ENCODE measurements around the gene SEC16A. TPM values are rescaled to one million over a fixed set of nuclear protein-coding genes. Genes with fewer than 3 reads are reported as not detected.

Gene SEC16A
- total RNA-seq, 1 experiment from 2014 or later = 56.4 TPM

- H4K20me1 ChIP-seq (ENCODE audit: control insufficient read depth, insufficient read depth, insufficient read length) = no peaks in the 10 kb centered on the region
- no peak overlapping the region for H3K56ac ChIP-seq (ENCODE audit: insufficient read length, low read depth, low read length)
- peaks cover 8% of the 10 kb centered on the region for H3K79me1 ChIP-seq (ENCODE audit: insufficient read depth, low read depth, low read length, poor library complexity, severe bottlenecking)
- no peak overlapping the region for H4K5ac ChIP-seq (ENCODE audit: insufficient read length, low read depth, low read length)
- H3K4ac ChIP-seq (ENCODE audit: low read depth, low read length) = no peak overlapping the region
- no peak for DNase-seq
- H3K79me2 ChIP-seq (ENCODE audit: insufficient read depth, low read length) = peaks cover 12% of the 10 kb centered on the region; the same call in 1 of the 2 replicates
- H2BK12ac ChIP-seq (ENCODE audit: insufficient read length, low read depth, low read length) = no peak overlapping the region
- peaks cover 11 to 13% of the 10 kb centered on the region in 2 experiments for H3K4me1 Mint-ChIP-seq
- H3K14ac ChIP-seq (ENCODE audit: insufficient read depth, low read length) = no peak overlapping the region
- no peak overlapping the region for H3K27ac ChIP-seq (ENCODE audit: insufficient read length, low read depth, low read length)
- no peaks in the 10 kb centered on the region for H3K4me1 ChIP-seq (ENCODE audit: insufficient read depth, low read length)
- H2BK5ac ChIP-seq (ENCODE audit: insufficient read length, low read length) = no peak overlapping the region
- no peak overlapping the region for H3T11ph ChIP-seq (ENCODE audit: low read length)
- H3K27ac Mint-ChIP-seq = no peak overlapping the region
- H2BK120ac ChIP-seq (ENCODE audit: low read depth, low read length, poor library complexity, severe bottlenecking) = no peak overlapping the region
- H3K4me2 ChIP-seq (ENCODE audit: insufficient read depth, insufficient read length, low read length) = no peak overlapping the region
- no peaks in the 10 kb centered on the region for H3K27me3 ChIP-seq (ENCODE audit: insufficient read depth, low read length)
- no peak for TF ChIP-seq CTCF (conservative IDR thresholded peaks at IDR 0.05)
- H3K9me3 ChIP-seq (ENCODE audit: control insufficient read depth, low read depth, low read length) = no peaks in the 10 kb centered on the region
- no peak overlapping the region for H3K18ac ChIP-seq (ENCODE audit: insufficient read length, low read depth, low read length)
- peaks cover 26 to 71% (median 57%) of the 10 kb centered on the region in 3 experiments for H3K36me3 Mint-ChIP-seq (ENCODE audit: insufficient read depth in 1 of 3, low read depth in 3 of 3)
- no peaks in the 10 kb centered on the region; the same call in 1 of the 2 replicates for H3K27me3 Mint-ChIP-seq (ENCODE audit: low read depth)
- no peaks in the 10 kb centered on the region for H3K9me3 Mint-ChIP-seq
- no peak overlapping the region for H2BK20ac ChIP-seq (ENCODE audit: low read depth, low read length, poor library complexity, severe bottlenecking)
- no peak overlapping the region for H2BK15ac ChIP-seq (ENCODE audit: low read depth, low read length)
- H4K91ac ChIP-seq (ENCODE audit: insufficient read length, low read depth, low read length) = no peak overlapping the region
- H3K23ac ChIP-seq (ENCODE audit: insufficient read length, low read depth, low read length) = no peak overlapping the region
- H3K23me2 ChIP-seq (ENCODE audit: insufficient read length, low read depth, low read length, poor library complexity, severe bottlenecking) = peaks cover 6% of the 10 kb centered on the region
- H3K4me3 Mint-ChIP-seq = no peak overlapping the region
- no peak overlapping the region for H2AFZ ChIP-seq (ENCODE audit: low read length)
- WGBS (ENCODE audit: extremely low coverage, insufficient read length, low lambda C conversion rate) = no CpG with 5 or more reads among the region's 5 CpGs
- H2AK5ac ChIP-seq (ENCODE audit: insufficient read length, low read length) = no peak overlapping the region
- H4K8ac ChIP-seq (replicated peaks; ENCODE audit: insufficient read length, low read depth, low read length) = no peak overlapping the region
- no peak overlapping the region for H3K9ac ChIP-seq (ENCODE audit: extremely low read depth, insufficient read length, low read length)
These were observed 79.3 kb downstream of the SEC16A start for GRCh38 chr9:136403538-136403914.
